Gastrocnemius medialis (tissue), 4 donors: ENCODE measurements around the gene ATF5.

Source experiments
- POLR2A ChIP-seq, 2 donors: fragments of 450-650 bp; IDR thresholded peaks; one replicate each; pipeline ENCODE4 v1.6.1; 2017; ENCODE audit warnings: antibody characterized with exemption in 2 of 2, mild to moderate bottlenecking in 2 of 2, moderate library complexity in 2 of 2
- TF ChIP-seq, protein P1 (sequence below), 5 experiments: fragments of 450-650 bp in 3 of 5; fragments of 200-600 bp in 2 of 5; sonication (generic) in 2 of 5; IDR thresholded peaks in 4 of 5; conservative IDR thresholded peaks in 1 of 5; 1 replicate in 4 of 5; 2 replicates in 1 of 5; pipeline ENCODE4 v1.5.1; 2016 to 2019; ENCODE audit warnings: antibody characterized with exemption in 5 of 5, mild to moderate bottlenecking in 3 of 5, moderate library complexity in 3 of 5

DNA sequence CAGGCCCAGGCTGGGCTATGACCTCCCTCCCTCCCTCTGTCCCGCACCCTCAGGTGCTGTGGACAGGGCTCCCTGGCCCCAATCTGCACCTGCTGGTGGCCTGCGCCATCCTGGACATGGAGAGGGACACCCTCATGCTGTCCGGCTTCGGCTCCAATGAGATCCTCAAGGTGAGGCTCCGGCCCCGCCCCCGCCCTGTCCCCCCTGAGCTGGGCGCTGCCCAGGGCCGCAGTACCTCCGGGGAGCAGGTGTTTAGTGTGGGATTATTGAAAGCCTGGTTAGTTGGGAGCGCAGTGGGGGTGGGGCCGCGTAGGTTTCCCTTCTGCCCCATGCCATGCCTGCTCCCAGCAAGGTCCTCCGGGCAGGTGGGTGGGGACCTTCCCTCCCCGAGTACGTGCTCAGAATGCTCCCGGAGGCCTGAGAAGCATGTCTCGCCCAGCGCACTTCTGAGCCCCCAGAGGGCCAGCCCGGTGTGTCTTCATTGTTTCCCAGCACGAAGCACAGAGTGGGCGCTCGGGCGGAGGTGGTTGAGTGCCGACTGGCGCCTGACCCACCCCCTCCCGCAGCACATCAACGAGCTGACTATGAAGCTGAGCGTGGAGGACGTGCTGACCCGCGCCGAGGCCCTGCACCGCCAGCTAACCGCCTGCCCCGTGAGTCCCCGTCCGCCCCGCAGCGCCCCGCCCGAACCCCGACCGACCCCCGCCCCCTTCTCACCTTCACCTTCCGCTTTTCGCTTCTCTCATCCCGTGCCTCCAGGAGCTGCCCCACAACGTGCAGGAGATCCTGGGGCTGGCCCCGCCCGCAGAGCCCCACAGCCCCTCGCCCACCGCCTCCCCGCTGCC is 41.1 kb upstream of the ATF5 start:
- no peak for TF ChIP-seq POLR2A (IDR thresholded peaks at IDR 0.05)
- TF ChIP-seq, protein P1, sequence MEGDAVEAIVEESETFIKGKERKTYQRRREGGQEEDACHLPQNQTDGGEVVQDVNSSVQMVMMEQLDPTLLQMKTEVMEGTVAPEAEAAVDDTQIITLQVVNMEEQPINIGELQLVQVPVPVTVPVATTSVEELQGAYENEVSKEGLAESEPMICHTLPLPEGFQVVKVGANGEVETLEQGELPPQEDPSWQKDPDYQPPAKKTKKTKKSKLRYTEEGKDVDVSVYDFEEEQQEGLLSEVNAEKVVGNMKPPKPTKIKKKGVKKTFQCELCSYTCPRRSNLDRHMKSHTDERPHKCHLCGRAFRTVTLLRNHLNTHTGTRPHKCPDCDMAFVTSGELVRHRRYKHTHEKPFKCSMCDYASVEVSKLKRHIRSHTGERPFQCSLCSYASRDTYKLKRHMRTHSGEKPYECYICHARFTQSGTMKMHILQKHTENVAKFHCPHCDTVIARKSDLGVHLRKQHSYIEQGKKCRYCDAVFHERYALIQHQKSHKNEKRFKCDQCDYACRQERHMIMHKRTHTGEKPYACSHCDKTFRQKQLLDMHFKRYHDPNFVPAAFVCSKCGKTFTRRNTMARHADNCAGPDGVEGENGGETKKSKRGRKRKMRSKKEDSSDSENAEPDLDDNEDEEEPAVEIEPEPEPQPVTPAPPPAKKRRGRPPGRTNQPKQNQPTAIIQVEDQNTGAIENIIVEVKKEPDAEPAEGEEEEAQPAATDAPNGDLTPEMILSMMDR (IDR thresholded peaks at IDR 0.05 in 4 of 5, conservative IDR thresholded peaks at IDR 0.05 in 1 of 5) = no peak
